ENCODE measurements around the gene HM13. TPM values are rescaled to one million over a fixed set of nuclear protein-coding genes. Genes with fewer than 3 reads are reported as not detected.

Gene HM13
- total and polyA plus RNA-seq, 9 of the 15 experiments (the other 6 are each of a cell fraction or from before 2014, with no cell fraction given), result 7.7 to 136 (median 74.5) TPM

- TF ChIP-seq MECOM (CRISPR knock-in tag; IDR thresholded peaks at IDR 0.05), result no peak
- no peak for TF ChIP-seq ETV5 (CRISPR knock-in tag; IDR thresholded peaks at IDR 0.05; ENCODE audit: low read depth)
- TF ChIP-seq ZNF354B (CRISPR knock-in tag; IDR thresholded peaks at IDR 0.05), result no peak
- no peak for TF ChIP-seq ZNF184 (CRISPR knock-in tag; IDR thresholded peaks at IDR 0.05)
- TF ChIP-seq ZNF121 (CRISPR knock-in tag; conservative IDR thresholded peaks at IDR 0.05), result no peak
- TF ChIP-seq ZNF165 (CRISPR knock-in tag; IDR thresholded peaks at IDR 0.05; ENCODE audit: borderline replicate concordance), result no peak
- TF ChIP-seq PTBP1 (IDR thresholded peaks at IDR 0.05; ENCODE audit: low read depth, low read length), result no peak
- TF ChIP-seq ZBTB7A (IDR thresholded peaks at IDR 0.05; ENCODE audit: borderline replicate concordance, control insufficient read depth, low read depth, low read length), result no peak
- no peak for TF ChIP-seq RERE (CRISPR knock-in tag; IDR thresholded peaks at IDR 0.05; ENCODE audit: borderline replicate concordance)
- TF ChIP-seq, protein P1, sequence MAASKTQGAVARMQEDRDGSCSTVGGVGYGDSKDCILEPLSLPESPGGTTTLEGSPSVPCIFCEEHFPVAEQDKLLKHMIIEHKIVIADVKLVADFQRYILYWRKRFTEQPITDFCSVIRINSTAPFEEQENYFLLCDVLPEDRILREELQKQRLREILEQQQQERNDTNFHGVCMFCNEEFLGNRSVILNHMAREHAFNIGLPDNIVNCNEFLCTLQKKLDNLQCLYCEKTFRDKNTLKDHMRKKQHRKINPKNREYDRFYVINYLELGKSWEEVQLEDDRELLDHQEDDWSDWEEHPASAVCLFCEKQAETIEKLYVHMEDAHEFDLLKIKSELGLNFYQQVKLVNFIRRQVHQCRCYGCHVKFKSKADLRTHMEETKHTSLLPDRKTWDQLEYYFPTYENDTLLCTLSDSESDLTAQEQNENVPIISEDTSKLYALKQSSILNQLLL (CRISPR knock-in tag; IDR thresholded peaks at IDR 0.05; ENCODE audit: borderline replicate concordance), result no peak
- no peak for TF ChIP-seq GABPB1 (CRISPR knock-in tag; IDR thresholded peaks at IDR 0.05)
- no peak for TF ChIP-seq MLLT1 (IDR thresholded peaks at IDR 0.05)
- TF ChIP-seq ZBTB43 (CRISPR knock-in tag; IDR thresholded peaks at IDR 0.05), result peak; percentile 3; the same call in 1 of the 2 replicates
- no peak for TF ChIP-seq TAF9B (IDR thresholded peaks at IDR 0.05; ENCODE audit: partially characterized antibody)
- no peak for TF ChIP-seq SRF (CRISPR knock-in tag; IDR thresholded peaks at IDR 0.05)
- TF ChIP-seq, protein P2, sequence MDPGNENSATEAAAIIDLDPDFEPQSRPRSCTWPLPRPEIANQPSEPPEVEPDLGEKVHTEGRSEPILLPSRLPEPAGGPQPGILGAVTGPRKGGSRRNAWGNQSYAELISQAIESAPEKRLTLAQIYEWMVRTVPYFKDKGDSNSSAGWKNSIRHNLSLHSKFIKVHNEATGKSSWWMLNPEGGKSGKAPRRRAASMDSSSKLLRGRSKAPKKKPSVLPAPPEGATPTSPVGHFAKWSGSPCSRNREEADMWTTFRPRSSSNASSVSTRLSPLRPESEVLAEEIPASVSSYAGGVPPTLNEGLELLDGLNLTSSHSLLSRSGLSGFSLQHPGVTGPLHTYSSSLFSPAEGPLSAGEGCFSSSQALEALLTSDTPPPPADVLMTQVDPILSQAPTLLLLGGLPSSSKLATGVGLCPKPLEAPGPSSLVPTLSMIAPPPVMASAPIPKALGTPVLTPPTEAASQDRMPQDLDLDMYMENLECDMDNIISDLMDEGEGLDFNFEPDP (CRISPR knock-in tag; IDR thresholded peaks at IDR 0.05), result no peak
- TF ChIP-seq PHB (CRISPR knock-in tag; IDR thresholded peaks at IDR 0.05), result no peak
- no peak for TF ChIP-seq FOXJ2 (tag; IDR thresholded peaks at IDR 0.05)
These were observed 93.5 kb downstream of the HM13 start (continued) for GRCh38 chr20:31607640-31608250.
